CD14-positive monocyte (primary cell): ENCODE results near the gene GATA5. TPM values are rescaled to one million over a fixed set of nuclear protein-coding genes. Genes with fewer than 3 reads are reported as not detected.

Source experiments
- DNase-seq, 3 donors: peaks; one replicate each; pipeline ENCODE4 v3.0.0-alpha.2; 2011 to 2022
- H2AFZ ChIP-seq: 2 replicates; pipeline ENCODE4 v1.6.0; 2012; ENCODE audit warnings: mild to moderate bottlenecking, low read depth, low read length, inconsistent platforms; ENCODE audit not compliant: insufficient read depth, poor library complexity, severe bottlenecking
- H3K27ac ChIP-seq, 2 donors: 1 replicate in 1 of 2; 2 replicates in 1 of 2; pipeline ENCODE4 v1.5.1; 2012 to 2013; ENCODE audit warnings: low read length in 2 of 2, control low read depth in 1 of 2, inconsistent platforms in 1 of 2, low read depth in 1 of 2, mild to moderate bottlenecking in 1 of 2
- H3K27me3 ChIP-seq, 2 donors: one replicate each; pipeline versions ENCODE4 v1.6.0 to v1.6.1; 2011 to 2013; ENCODE audit warnings: low read length in 2 of 2; ENCODE audit not compliant: control insufficient read depth in 2 of 2, insufficient read depth in 2 of 2
- H3K36me3 ChIP-seq, 2 donors: replicated peaks in 1 of 2; 1 replicate in 1 of 2; 2 replicates in 1 of 2; pipeline versions ENCODE4 v1.5.1 to v1.6.1; 2012 to 2013; ENCODE audit warnings: low read length in 2 of 2, control low read depth in 1 of 2, inconsistent platforms in 1 of 2, mild to moderate bottlenecking in 1 of 2; ENCODE audit not compliant: insufficient read depth in 2 of 2, control insufficient read depth in 1 of 2
- H3K4me1 ChIP-seq, 2 donors: 1 replicate in 1 of 2; 2 replicates in 1 of 2; pipeline versions ENCODE4 v1.5.1 to v1.6.1; 2012 to 2013; ENCODE audit warnings: low read length in 2 of 2, control low read depth in 1 of 2, inconsistent platforms in 1 of 2, mild to moderate bottlenecking in 1 of 2, moderate library complexity in 1 of 2; ENCODE audit not compliant: insufficient read depth in 2 of 2, control insufficient read depth in 1 of 2
- H3K4me2 ChIP-seq: replicated peaks from 2 replicates; pipeline ENCODE3; 2012; ENCODE audit warnings: low read length, moderate library complexity, mild to moderate bottlenecking; ENCODE audit not compliant: poor library complexity, severe bottlenecking; ENCODE audit errors: extremely low read depth
- H3K4me3 ChIP-seq, 3 experiments: fragments of 200-600 bp in 1 of 3; sonication (generic) in 1 of 3; replicated peaks in 1 of 3; 1 replicate in 2 of 3; 2 replicates in 1 of 3; pipeline ENCODE4 v1.5.1; 2011 to 2013; ENCODE audit warnings: low read length in 3 of 3, mild to moderate bottlenecking in 3 of 3, control low read depth in 2 of 3, low read depth in 2 of 3, inconsistent platforms in 1 of 3, moderate library complexity in 1 of 3
- H3K79me2 ChIP-seq: 2 replicates; pipeline ENCODE4 v1.6.0; 2012; ENCODE audit warnings: mild to moderate bottlenecking, control low read depth, inconsistent platforms, low read length, moderate library complexity; ENCODE audit not compliant: insufficient read depth
- H3K9ac ChIP-seq: 2 replicates; pipeline ENCODE4 v1.6.0; 2017; ENCODE audit warnings: low read length, mild to moderate bottlenecking; ENCODE audit not compliant: insufficient read depth, poor library complexity, severe bottlenecking
- H3K9me3 ChIP-seq, 2 donors: replicated peaks in 1 of 2; 1 replicate in 1 of 2; 2 replicates in 1 of 2; pipeline versions ENCODE4 v1.5.1 to v1.6.1; 2012 to 2013; ENCODE audit warnings: low read length in 2 of 2, control low read depth in 1 of 2; ENCODE audit not compliant: control insufficient read depth in 1 of 2, insufficient read depth in 1 of 2
- H4K20me1 ChIP-seq: 2 replicates; pipeline ENCODE4 v1.6.0; 2012; ENCODE audit warnings: mild to moderate bottlenecking, low read length, control low read depth, moderate library complexity; ENCODE audit not compliant: insufficient read depth
- H3K27ac Mint-ChIP-seq, 7 donors: one replicate each; pipeline ENCODE4 v1.8.0; 2020; ENCODE audit warnings: mild to moderate bottlenecking in 7 of 7, mixed read lengths in 7 of 7, moderate library complexity in 6 of 7, inconsistent platforms in 2 of 7
- H3K27me3 Mint-ChIP-seq, 3 donors: one replicate each; pipeline ENCODE4 v1.8.0; 2021 to 2022; ENCODE audit warnings: low read depth in 3 of 3, mild to moderate bottlenecking in 3 of 3, mixed read lengths in 3 of 3, moderate library complexity in 3 of 3, inconsistent platforms in 1 of 3
- H3K36me3 Mint-ChIP-seq, 2 donors: one replicate each; pipeline ENCODE4 v1.8.0; 2020; ENCODE audit warnings: mixed read lengths in 2 of 2, inconsistent platforms in 1 of 2, mild to moderate bottlenecking in 1 of 2
- H3K4me1 Mint-ChIP-seq: one replicate; pipeline ENCODE4 v1.8.0; 2020; ENCODE audit warnings: mild to moderate bottlenecking, mixed read lengths
- H3K4me3 Mint-ChIP-seq, 2 donors: one replicate each; pipeline ENCODE4 v1.8.0; 2020; ENCODE audit warnings: mild to moderate bottlenecking in 2 of 2, mixed read lengths in 2 of 2, moderate library complexity in 1 of 2
- H3K9me3 Mint-ChIP-seq, 7 donors: one replicate each; pipeline ENCODE4 v1.8.0; 2020 to 2022; ENCODE audit warnings: mixed read lengths in 7 of 7, mild to moderate bottlenecking in 6 of 7, moderate library complexity in 6 of 7, inconsistent platforms in 2 of 7
- WGBS: methylation state at CpG from one replicate; pipeline ENCODE4 v1.1.5; 2013; ENCODE audit warnings: missing lambda C conversion rate; ENCODE audit not compliant: insufficient coverage; 5-methylcytosine and 5-hydroxymethylcytosine counted together
- intact Hi-C, 2 donors: fragments of 100-400 bp; cut with micrococcal nuclease; formaldehyde crosslinking; loops; one replicate each; pipeline versions ENCODE4 v1.15.0 to v1.15.1; 2023
- polyA plus RNA-seq, 3 donors: library from polyadenylated mRNA; depleted of rRNA in 1 of 3; unstranded in 2 of 3; stranded (reverse) in 1 of 3; fragments of 300-500 nt in 2 of 3; fragments of >200 nt in 1 of 3; fragmentation: Illumina TruSeq in 2 of 3; gene quantifications; 1 replicate in 2 of 3; 2 replicates in 1 of 3; pipeline ENCODE4 v1.2.3, GENCODE V29; 2012 to 2021
- TF ChIP-seq, protein P1 (sequence below): fragments of 200-600 bp; IDR thresholded peaks from one replicate; pipeline ENCODE4 v1.8.0; 2022; ENCODE audit warnings: antibody characterized with exemption, mild to moderate bottlenecking

GATA5 gene
- polyA plus RNA-seq, 3 donors: not detected

DNA sequence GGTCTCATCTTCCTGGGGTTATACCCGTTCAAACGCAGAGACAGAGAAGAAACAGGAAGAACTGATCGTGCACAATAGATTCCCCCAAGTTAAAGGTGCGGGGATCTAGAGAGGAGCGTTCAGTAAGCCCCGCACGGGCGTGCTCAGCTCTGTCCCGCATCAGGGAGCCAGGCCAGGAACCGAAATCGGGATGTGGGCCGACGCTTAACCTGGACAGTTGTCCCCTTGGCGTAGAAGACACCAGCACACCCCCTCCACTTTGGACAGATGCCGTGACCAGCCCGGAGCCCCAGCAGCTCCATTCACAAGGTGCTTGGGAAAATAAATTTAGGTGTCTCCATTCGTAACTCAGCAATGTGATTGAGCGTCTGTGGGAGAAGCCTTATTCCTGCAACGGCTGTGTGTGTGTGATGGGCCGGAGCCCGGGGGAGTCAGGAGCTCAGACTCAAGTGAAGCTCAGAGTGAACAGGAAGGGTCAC, 24.0 kb upstream of the GATA5 start:
- Histone ChIP-seq H3K4me2 (no peak overlapping the region), H3K79me2 (no peaks in the 10 kb centered on the region), H3K9ac (no peak overlapping the region), H3K4me1 (peaks cover 3 to 14% of the 10 kb centered on the region in 2 donors), H3K27ac (no peak overlapping the region), H3K27me3 (peaks cover 0 to 3% of the 10 kb centered on the region in 2 donors), H3K9me3 (no peaks in the 10 kb centered on the region), H3K36me3 (no peaks in the 10 kb centered on the region), H3K4me3 (no peak overlapping the region), H4K20me1 (no peaks in the 10 kb centered on the region), H2AFZ (no peak overlapping the region)
- DNase-seq: no peak
- Mint-ChIP-seq H3K4me3 (peak overlapping the region in 1 of 2 donors; percentile 20), H3K36me3 (no peaks in the 10 kb centered on the region), H3K9me3 (peaks cover 0 to 3% (median 0%) of the 10 kb centered on the region in 7 donors), H3K27me3 (peaks cover 6 to 10% (median 6%) of the 10 kb centered on the region in 3 donors), H3K4me1 (peaks cover 21% of the 10 kb centered on the region), H3K27ac (peak overlapping the region in 2 of 7 donors; percentile 15 to 85)
- TF ChIP-seq, protein P1, sequence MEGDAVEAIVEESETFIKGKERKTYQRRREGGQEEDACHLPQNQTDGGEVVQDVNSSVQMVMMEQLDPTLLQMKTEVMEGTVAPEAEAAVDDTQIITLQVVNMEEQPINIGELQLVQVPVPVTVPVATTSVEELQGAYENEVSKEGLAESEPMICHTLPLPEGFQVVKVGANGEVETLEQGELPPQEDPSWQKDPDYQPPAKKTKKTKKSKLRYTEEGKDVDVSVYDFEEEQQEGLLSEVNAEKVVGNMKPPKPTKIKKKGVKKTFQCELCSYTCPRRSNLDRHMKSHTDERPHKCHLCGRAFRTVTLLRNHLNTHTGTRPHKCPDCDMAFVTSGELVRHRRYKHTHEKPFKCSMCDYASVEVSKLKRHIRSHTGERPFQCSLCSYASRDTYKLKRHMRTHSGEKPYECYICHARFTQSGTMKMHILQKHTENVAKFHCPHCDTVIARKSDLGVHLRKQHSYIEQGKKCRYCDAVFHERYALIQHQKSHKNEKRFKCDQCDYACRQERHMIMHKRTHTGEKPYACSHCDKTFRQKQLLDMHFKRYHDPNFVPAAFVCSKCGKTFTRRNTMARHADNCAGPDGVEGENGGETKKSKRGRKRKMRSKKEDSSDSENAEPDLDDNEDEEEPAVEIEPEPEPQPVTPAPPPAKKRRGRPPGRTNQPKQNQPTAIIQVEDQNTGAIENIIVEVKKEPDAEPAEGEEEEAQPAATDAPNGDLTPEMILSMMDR: no peak
- intact Hi-C loops: loop anchor here (1.0 to 5.0 kb wide), 5 partner anchors 103 to 313 kb away; no protein-coding TSS in a partner anchor
- WGBS: 67% methylated on average over 15 of the region's 21 CpGs

DNA sequence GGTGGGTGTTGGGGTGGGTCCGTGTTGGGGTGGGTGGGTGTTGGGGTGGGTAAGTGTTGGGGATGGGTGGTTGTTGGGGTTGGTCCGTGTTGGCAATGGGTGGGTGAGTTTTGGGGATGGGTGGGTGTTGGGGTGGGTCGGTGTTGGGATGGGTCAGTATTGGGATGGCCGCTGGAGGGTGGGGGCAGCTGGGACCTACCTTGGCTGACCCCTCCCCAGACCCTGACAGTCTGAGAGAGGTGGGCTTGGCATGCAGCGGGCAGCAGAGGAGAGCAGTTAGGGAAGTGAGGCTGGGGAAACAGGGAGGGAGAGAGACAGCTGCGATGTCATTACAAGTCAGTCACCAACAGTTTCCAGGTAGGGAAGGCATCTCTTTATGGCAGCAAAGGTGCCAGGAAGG, 23.1 kb upstream of the GATA5 start:
- Histone ChIP-seq H4K20me1 (no peaks in the 10 kb centered on the region), H3K27me3 (peaks cover 0 to 3% of the 10 kb centered on the region in 2 donors), H3K9me3 (no peaks in the 10 kb centered on the region), H3K79me2 (no peaks in the 10 kb centered on the region), H3K4me3 (no peak overlapping the region), H3K4me1 (peaks cover 3 to 14% of the 10 kb centered on the region in 2 donors), H2AFZ (no peak overlapping the region), H3K9ac (no peak overlapping the region), H3K36me3 (no peaks in the 10 kb centered on the region), H3K4me2 (no peak overlapping the region), H3K27ac (no peak overlapping the region)
- intact Hi-C loops: no loop called here
- peak overlapping the region in 1 of 7 donors; percentile 69 for H3K27ac Mint-ChIP-seq
- no peaks in the 10 kb centered on the region for H3K36me3 Mint-ChIP-seq
- H3K9me3 Mint-ChIP-seq: peaks cover 0 to 1% (median 0%) of the 10 kb centered on the region in 7 donors
- peaks cover 6 to 10% (median 6%) of the 10 kb centered on the region in 3 donors for H3K27me3 Mint-ChIP-seq
- no peak overlapping the region for H3K4me3 Mint-ChIP-seq
- no peak for DNase-seq
- H3K4me1 Mint-ChIP-seq: peaks cover 23% of the 10 kb centered on the region
- TF ChIP-seq, protein P1: no peak
- WGBS: 90% methylated on average over 4 of the region's 6 CpGs
